H1 (cell line): ENCODE data around the gene ZNF613. TPM values are rescaled to one million over a fixed set of nuclear protein-coding genes. Genes with fewer than 3 reads are reported as not detected.

Source experiments
- CTCF ChIA-PET: fragments of 300-600 bp; sonication (Branson Sonifier 250); formaldehyde crosslinking; loops from one replicate; lab custom pipeline; 2021; ENCODE audit not compliant: partially characterized antibody; lab: Charles Lee
- POLR2A ChIA-PET: fragments of 300-600 bp; sonication (Branson Sonifier 250); formaldehyde crosslinking; loops from one replicate; lab custom pipeline; 2021; ENCODE audit warnings: inconsistent platforms; ENCODE audit not compliant: partially characterized antibody; lab: Charles Lee
- DNase-seq, 2 experiments: peaks; one replicate each; pipeline versions ENCODE4 v3.0.0 to v3.0.0-alpha.2; 2010 to 2022; ENCODE audit warnings: low spot score in 2 of 2, low read depth in 1 of 2, mixed read lengths in 1 of 2
- FAIRE-seq: peaks from 2 replicates; lab custom pipeline; 2011; peaks lifted over from hg19 to GRCh38; lab: Jason Lieb, UNC
- H2AFZ ChIP-seq: 2 replicates; pipeline ENCODE4 v1.8.1; 2012; ENCODE audit warnings: low read length, inconsistent platforms
- H2AK5ac ChIP-seq: 2 replicates; pipeline ENCODE4 v1.6.1; 2013; ENCODE audit warnings: low read depth, low read length
- H2BK120ac ChIP-seq: replicated peaks from 2 replicates; pipeline ENCODE3; 2013; ENCODE audit warnings: low read depth, low read length, inconsistent platforms
- H2BK12ac ChIP-seq: 2 replicates; pipeline ENCODE4 v1.6.1; 2013; ENCODE audit warnings: low read depth, low read length
- H2BK15ac ChIP-seq: 2 replicates; pipeline ENCODE4 v1.6.1; 2013; ENCODE audit warnings: low read length
- H2BK20ac ChIP-seq: 2 replicates; pipeline ENCODE4 v1.6.1; 2013; ENCODE audit warnings: low read length
- H2BK5ac ChIP-seq: 2 replicates; pipeline ENCODE4 v1.6.1; 2013; ENCODE audit warnings: low read depth, low read length
- H3K14ac ChIP-seq: 2 replicates; pipeline ENCODE4 v1.6.1; 2013; ENCODE audit warnings: inconsistent platforms; ENCODE audit not compliant: insufficient read length
- H3K18ac ChIP-seq: 2 replicates; pipeline ENCODE4 v1.6.1; 2013; ENCODE audit warnings: low read length; ENCODE audit errors: extremely low read depth
- H3K23ac ChIP-seq: 2 replicates; pipeline ENCODE4 v1.6.1; 2013; ENCODE audit warnings: inconsistent platforms; ENCODE audit not compliant: insufficient read length
- H3K23me2 ChIP-seq: 2 replicates; pipeline ENCODE4 v1.6.1; 2013; ENCODE audit warnings: low read depth, low read length
- H3K27ac ChIP-seq: 2 replicates; pipeline ENCODE4 v1.6.1; 2011; ENCODE audit warnings: low read depth, low read length, inconsistent platforms
- H3K27me3 ChIP-seq, 4 experiments: replicated peaks in 1 of 4; 1 replicate in 1 of 4; 2 replicates in 3 of 4; pipeline versions ENCODE4 v1.6.1 to v1.8.1; 2011 to 2013; ENCODE audit warnings: low read length in 3 of 4, mild to moderate bottlenecking in 3 of 4, inconsistent platforms in 2 of 4, mixed read lengths in 2 of 4, moderate library complexity in 1 of 4; ENCODE audit not compliant: control insufficient read depth in 3 of 4, insufficient read depth in 3 of 4; ENCODE audit errors: extremely low read depth in 1 of 4
- H3K36me3 ChIP-seq, 4 experiments: 2 replicates each; pipeline versions ENCODE4 v1.6.1 to v1.8.1; 2011 to 2013; ENCODE audit warnings: mild to moderate bottlenecking in 4 of 4, low read length in 3 of 4, moderate library complexity in 2 of 4, control low read depth in 1 of 4, inconsistent platforms in 1 of 4; ENCODE audit not compliant: insufficient read depth in 4 of 4, control insufficient read depth in 2 of 4
- H3K4ac ChIP-seq: replicated peaks from 2 replicates; pipeline ENCODE3; 2013; ENCODE audit warnings: low read length, low read depth, mixed read lengths, inconsistent platforms; ENCODE audit not compliant: insufficient read length
- H3K4me1 ChIP-seq, 4 experiments: replicated peaks in 1 of 4; 1 replicate in 1 of 4; 2 replicates in 3 of 4; pipeline versions ENCODE4 v1.6.1 to v1.8.1; 2011 to 2013; ENCODE audit warnings: low read length in 3 of 4, inconsistent platforms in 2 of 4, mixed read lengths in 1 of 4; ENCODE audit not compliant: insufficient read depth in 4 of 4, control insufficient read depth in 3 of 4
- H3K4me2 ChIP-seq, 2 experiments: 2 replicates each; pipeline versions ENCODE4 v1.6.1 to v1.8.1; 2011 to 2013; ENCODE audit warnings: low read depth in 2 of 2, low read length in 2 of 2, control low read depth in 1 of 2, inconsistent platforms in 1 of 2, mild to moderate bottlenecking in 1 of 2; ENCODE audit not compliant: insufficient read depth in 1 of 2
- H3K4me3 ChIP-seq, 4 experiments: fragments of 200-600, 300-600 bp in 1 of 4; sonication (generic), shearing (Covaris generic), sonication (Bioruptor Twin) in 1 of 4; 2 replicates each; pipeline versions ENCODE4 v1.5.1 to v1.8.1; 2011 to 2016; ENCODE audit warnings: low read length in 4 of 4, low read depth in 3 of 4, control low read depth in 2 of 4, inconsistent platforms in 2 of 4, mild to moderate bottlenecking in 2 of 4, mixed read lengths in 1 of 4, moderate library complexity in 1 of 4; ENCODE audit not compliant: insufficient read depth in 2 of 4; ENCODE audit errors: extremely low read depth in 1 of 4
- H3K56ac ChIP-seq: replicated peaks from 2 replicates; pipeline ENCODE3; 2013; ENCODE audit warnings: low read depth, mild to moderate bottlenecking, mixed read lengths, low read length, inconsistent platforms; ENCODE audit not compliant: insufficient read length
- H3K79me1 ChIP-seq: 2 replicates; pipeline ENCODE4 v1.6.1; 2013; ENCODE audit warnings: low read depth, low read length, control low read depth
- H3K79me2 ChIP-seq, 2 experiments: 2 replicates each; pipeline versions ENCODE4 v1.6.1 to v1.8.1; 2012 to 2013; ENCODE audit warnings: low read length in 2 of 2, mild to moderate bottlenecking in 2 of 2, inconsistent platforms in 1 of 2; ENCODE audit not compliant: insufficient read depth in 2 of 2, control insufficient read depth in 1 of 2
- H3K9ac ChIP-seq, 4 experiments: replicated peaks in 1 of 4; 1 replicate in 1 of 4; 2 replicates in 3 of 4; pipeline versions ENCODE4 v1.6.1 to v1.8.1; 2011 to 2013; ENCODE audit warnings: low read depth in 3 of 4, low read length in 3 of 4, control low read depth in 2 of 4, mild to moderate bottlenecking in 2 of 4, moderate library complexity in 2 of 4, inconsistent platforms in 1 of 4; ENCODE audit errors: extremely low read depth in 1 of 4
- H3K9me3 ChIP-seq, 2 experiments: 2 replicates each; pipeline versions ENCODE4 v1.6.1 to v1.8.1; 2012 to 2013; ENCODE audit warnings: mild to moderate bottlenecking in 2 of 2, moderate library complexity in 2 of 2, control low read depth in 1 of 2, inconsistent platforms in 1 of 2, low read depth in 1 of 2, low read length in 1 of 2, mixed read lengths in 1 of 2; ENCODE audit not compliant: insufficient read depth in 2 of 2
- H4K20me1 ChIP-seq, 2 experiments: replicated peaks in 1 of 2; 2 replicates each; pipeline versions ENCODE3 to v1.8.1; 2011 to 2013; ENCODE audit warnings: inconsistent platforms in 2 of 2, low read length in 2 of 2, mild to moderate bottlenecking in 1 of 2; ENCODE audit not compliant: insufficient read depth in 2 of 2, control insufficient read depth in 1 of 2
- H4K5ac ChIP-seq: 2 replicates; pipeline ENCODE4 v1.6.1; 2013; ENCODE audit warnings: low read length, low read depth, mixed read lengths, inconsistent platforms; ENCODE audit not compliant: insufficient read length
- H4K8ac ChIP-seq: 2 replicates; pipeline ENCODE4 v1.8.0; 2013; ENCODE audit warnings: mild to moderate bottlenecking, moderate library complexity, low read length, inconsistent platforms; ENCODE audit not compliant: insufficient read depth; ENCODE audit errors: extremely low read depth
- H4K91ac ChIP-seq: replicated peaks from 2 replicates; pipeline ENCODE3; 2013; ENCODE audit warnings: low read length, mixed read lengths, inconsistent platforms; ENCODE audit not compliant: insufficient read length
- POLR2A ChIP-seq, 2 experiments: IDR thresholded peaks; 1 replicate in 1 of 2; 2 replicates in 1 of 2; pipeline ENCODE4 v1.6.1; 2011; ENCODE audit warnings: low read depth in 2 of 2, low read length in 2 of 2, mild to moderate bottlenecking in 2 of 2; ENCODE audit errors: control extremely low read depth in 1 of 2
- ZNF274 ChIP-seq: IDR thresholded peaks from 2 replicates; pipeline ENCODE4 v1.7.0; 2012; ENCODE audit warnings: low read length, borderline replicate concordance; ENCODE audit errors: extremely low read depth
- WGBS, 2 experiments: shearing (Covaris generic) in 1 of 2; methylation state at CpG; one replicate each; pipeline versions ENCODE4 v1.1.6 to v1.1.7; 2013 to 2015; ENCODE audit warnings: low lambda C conversion rate in 2 of 2, mixed read lengths in 2 of 2, inconsistent platforms in 1 of 2, low coverage in 1 of 2, missing lambda C conversion rate in 1 of 2; ENCODE audit not compliant: insufficient replicate concordance in 2 of 2, insufficient coverage in 1 of 2, insufficient read length in 1 of 2; ENCODE audit errors: extremely low coverage in 1 of 2, missing lambda C conversion rate in 1 of 2; 5-methylcytosine and 5-hydroxymethylcytosine counted together
- polyA plus RNA-seq, 7 experiments: library from polyadenylated mRNA; depleted of rRNA in 3 of 7; stranded (reverse) in 5 of 7; unstranded in 2 of 7; fragments of >200 nt in 5 of 7; fragments of 200-250 nt in 2 of 7; gene quantifications; 1 replicate in 5 of 7; 2 replicates in 1 of 7; 4 replicates in 1 of 7; pipeline versions ENCODE4 v1.2.1 to v1.2.3, GENCODE V29; 2011 to 2013; ENCODE audit warnings: missing spikeins in 2 of 7, mixed read lengths in 2 of 7
- total RNA-seq: library from RNA; stranded (reverse); fragmentation: NEBNext Ultra II Directional; extraction: Animal tissue kit (Norgen Biotek cat#: 25700); gene quantifications from 2 replicates; pipeline ENCODE4 v1.2.1, GENCODE V29; 2021

ZNF613 gene
- total and polyA plus RNA-seq, 2 of the 8 experiments (the other 6 are each of a cell fraction or from before 2014, with no cell fraction given): 4.7 to 14.2 TPM

DNA sequence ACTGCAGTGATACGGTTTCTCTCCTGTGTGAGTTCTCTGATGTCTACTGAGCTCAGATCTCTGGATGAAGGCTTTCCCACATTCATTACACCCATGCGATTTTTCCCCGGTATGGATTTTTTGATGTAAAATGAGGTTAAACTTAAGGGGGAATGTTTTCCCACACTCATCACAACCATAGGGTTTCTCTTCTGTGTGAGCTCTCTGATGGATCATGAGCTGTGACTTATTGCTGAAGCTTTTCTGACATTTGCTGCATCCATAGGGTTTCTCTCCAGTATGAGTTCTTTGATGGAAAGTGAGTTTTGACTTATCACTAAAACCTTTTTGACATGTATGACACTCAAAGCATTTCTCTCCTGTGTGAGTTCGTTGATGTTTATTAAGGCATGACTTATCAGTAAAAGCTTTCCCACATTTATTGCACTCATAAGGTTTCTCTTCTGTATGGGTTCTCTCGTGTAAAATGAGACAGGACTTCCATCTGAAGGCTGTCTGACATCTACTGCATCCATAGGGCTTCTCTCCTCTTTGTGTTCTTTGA lies 11.9 kb upstream of the ZNF613 start:
- ChIA-PET CTCF (interaction anchor here (1.0 kb wide), 1 partner anchor 24 kb away, joined by 3 read pairs; no protein-coding TSS in a partner anchor), POLR2A (interaction anchor here (1.3 to 1.9 kb wide), 3 partner anchors 8 to 11 kb away, joined by 4 to 6 read pairs (median 6); no protein-coding TSS in a partner anchor)
- FAIRE-seq: no peak
- no peaks in the 10 kb centered on the region for H3K27me3 ChIP-seq
- DNase-seq: no peak
- no peak overlapping the region for H3K4me2 ChIP-seq
- H2BK5ac ChIP-seq: no peak overlapping the region
- no peak overlapping the region for H2BK15ac ChIP-seq
- H2BK12ac ChIP-seq: no peak overlapping the region
- TF ChIP-seq POLR2A (IDR thresholded peaks at IDR 0.05; ENCODE audit: control extremely low read depth in 1 of 2, low read depth in 2 of 2, low read length in 2 of 2): no peak
- TF ChIP-seq ZNF274: peak; percentile 98
- H3K4me1 ChIP-seq: no peaks in the 10 kb centered on the region
- no peak overlapping the region for H3K4ac ChIP-seq
- no peak overlapping the region for H3K9ac ChIP-seq
- H3K27ac ChIP-seq: no peak overlapping the region
- no peak overlapping the region for H3K56ac ChIP-seq
- H3K9me3 ChIP-seq: peaks cover 89 to 94% of the 10 kb centered on the region in 2 experiments
- no peak overlapping the region for H2AFZ ChIP-seq
- H3K4me3 ChIP-seq: no peak overlapping the region
- H2AK5ac ChIP-seq: no peak overlapping the region
- H3K36me3 ChIP-seq: peaks cover 0 to 28% (median 7%) of the 10 kb centered on the region in 4 experiments; a peak in 3 of 8 replicates
- H3K14ac ChIP-seq: no peak overlapping the region
- no peaks in the 10 kb centered on the region for H4K20me1 ChIP-seq
- WGBS, 2 experiments: 92% methylated on average over 5 of the region's 5 CpGs; no CpG with 5 or more reads in 1 of the 2 experiments
- no peak overlapping the region for H3K23ac ChIP-seq
- no peaks in the 10 kb centered on the region for H3K79me2 ChIP-seq
- H3K23me2 ChIP-seq: no peaks in the 10 kb centered on the region
- no peaks in the 10 kb centered on the region for H3K79me1 ChIP-seq
- no peak overlapping the region for H4K5ac ChIP-seq
- no peak overlapping the region for H4K8ac ChIP-seq
- H4K91ac ChIP-seq: no peak overlapping the region
- H2BK120ac ChIP-seq: no peak overlapping the region
- no peak overlapping the region for H3K18ac ChIP-seq
- H2BK20ac ChIP-seq: no peak overlapping the region
